HL-60/S4 treated with retinoic acid at 250 ng/mL for 4 days and 3 days (cell line): ENCODE data around the gene ITM2B.
"Not testable (repeated sequence)": the region's sequence is repeated elsewhere in the genome, so short reads cannot be mapped to it uniquely, and the experiment has no call there.

Source experiments
- in situ Hi-C: fragments of 300-500 bp; cut with MboI; formaldehyde crosslinking; loops from 2 replicates; pipeline ENCODE4 v1.7.0; 2022; ENCODE audit warnings: low sequenced_read_pairs

ITM2B gene

DNA sequence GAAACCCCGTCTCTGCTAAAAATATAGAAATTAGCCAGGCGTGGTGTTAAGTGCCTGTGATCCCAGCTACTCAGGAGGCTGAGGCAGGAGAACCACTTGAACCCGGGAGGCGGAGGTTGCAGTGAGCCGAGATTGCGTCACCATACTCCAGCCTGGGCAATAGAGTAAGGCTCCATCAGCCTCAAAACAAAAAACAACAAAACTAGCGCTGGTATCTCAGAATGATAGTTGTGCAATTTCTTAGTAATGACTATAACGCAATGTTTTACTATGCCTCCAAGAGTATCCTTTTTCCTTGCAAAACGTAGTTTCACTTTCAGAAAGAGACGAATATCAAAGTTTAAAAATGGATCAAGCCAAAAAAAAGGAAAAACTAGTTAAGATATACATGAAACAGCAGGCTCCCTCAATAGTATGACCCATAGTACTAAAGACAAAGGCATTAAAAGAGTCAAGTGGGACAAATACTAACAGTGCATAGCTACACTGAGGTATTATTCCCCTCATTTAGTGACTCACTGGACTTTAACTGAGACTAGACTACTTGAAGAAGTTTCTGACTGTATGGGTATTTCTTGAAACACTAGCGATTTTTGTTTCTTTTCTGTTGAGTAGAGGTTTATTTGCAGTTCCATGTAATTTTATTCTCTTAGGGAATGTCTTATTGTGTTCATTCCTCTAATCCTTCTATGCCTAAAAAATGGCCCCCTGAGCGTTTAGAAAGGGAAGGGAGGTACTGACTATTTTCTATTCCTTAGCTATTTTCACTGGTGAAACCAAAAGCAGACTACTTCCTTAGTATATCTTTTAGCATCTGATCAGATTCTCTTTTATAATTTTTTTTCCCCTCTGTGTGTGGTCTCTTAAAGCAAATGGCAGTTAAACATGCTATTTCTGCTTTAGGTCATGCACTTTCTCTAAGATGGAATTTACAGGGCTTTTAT is 10.4 kb upstream of the ITM2B start:
- in situ Hi-C loops, result no loop called here

DNA sequence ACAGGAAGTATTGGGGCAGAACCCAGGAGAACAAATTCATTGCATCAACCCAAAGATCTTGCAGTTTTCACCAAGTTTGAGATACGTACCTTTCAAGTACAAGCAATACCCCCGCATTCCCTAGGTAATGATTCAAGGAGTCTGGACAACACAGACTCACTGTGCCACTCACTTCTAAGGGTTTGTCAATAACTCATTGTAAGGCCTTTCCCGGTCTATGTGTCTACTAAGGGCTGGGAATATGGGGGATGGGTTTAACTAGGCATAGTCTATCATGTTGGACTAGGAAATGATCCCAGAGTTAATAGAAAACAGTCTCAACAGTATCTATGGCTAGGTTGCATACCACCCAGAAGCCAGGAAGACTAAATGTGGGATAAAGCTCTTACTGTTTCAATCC is 8.3 kb upstream of the ITM2B start:
- in situ Hi-C loops, result no loop called here

DNA sequence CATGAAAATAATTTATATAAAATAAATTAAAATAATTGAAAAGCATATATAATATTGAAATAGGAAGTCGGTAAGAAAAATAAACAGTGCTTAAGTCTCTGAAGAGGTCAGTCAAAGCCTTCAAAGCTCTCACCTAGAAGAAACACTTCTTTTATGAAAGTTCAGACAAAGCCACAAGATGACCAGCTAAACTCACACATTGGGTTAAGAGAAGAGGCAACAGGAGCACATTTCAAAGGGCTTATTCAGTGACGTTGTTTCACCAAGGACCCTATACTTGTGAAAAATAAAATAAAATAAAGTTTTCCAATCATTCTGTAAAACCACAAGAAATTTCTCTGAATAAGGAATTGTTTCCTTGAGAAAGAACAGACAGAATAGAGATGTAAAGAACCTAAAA is 2.5 kb upstream of the ITM2B start:
- in situ Hi-C loops, result no loop called here

DNA sequence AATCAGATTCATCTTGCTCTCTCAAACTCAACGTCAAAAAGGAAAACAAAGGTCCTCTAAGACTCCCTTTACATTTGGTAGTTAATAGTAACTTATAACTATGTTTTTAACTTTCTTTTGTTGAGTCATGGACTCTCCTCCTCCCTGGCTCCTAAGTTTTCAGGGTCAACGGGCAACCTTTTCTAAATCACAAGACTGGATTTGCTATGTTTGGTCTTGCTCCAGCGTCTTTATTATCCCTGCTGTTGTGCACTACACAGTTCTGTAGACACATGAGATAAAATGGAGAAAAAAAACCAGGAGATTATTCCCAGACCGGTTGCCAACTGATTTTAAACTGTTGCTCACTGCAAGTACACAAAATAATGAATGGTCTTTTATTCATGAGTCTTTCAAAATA is 1.9 kb upstream of the ITM2B start:
- in situ Hi-C loops, result no loop called here

DNA sequence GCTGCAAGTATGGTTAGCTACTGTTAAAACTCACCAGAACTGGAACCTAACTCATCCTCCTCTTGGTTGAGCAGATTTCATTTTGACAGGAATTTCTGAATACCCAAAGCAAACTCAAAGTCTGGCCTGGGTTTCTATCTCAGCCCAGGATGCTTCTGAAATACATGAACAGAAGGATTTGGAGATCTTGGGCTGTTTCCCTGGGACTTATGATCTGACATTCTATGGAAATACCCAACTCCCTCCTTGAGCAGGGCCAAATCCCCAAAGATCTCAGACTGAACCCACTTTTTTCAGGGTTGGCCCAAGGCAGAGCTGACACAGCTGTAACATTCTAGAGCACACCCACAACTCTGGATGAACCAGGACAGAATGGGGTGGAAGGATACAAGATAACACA is 1.1 kb upstream of the ITM2B start:
- in situ Hi-C loops, result no loop called here

DNA sequence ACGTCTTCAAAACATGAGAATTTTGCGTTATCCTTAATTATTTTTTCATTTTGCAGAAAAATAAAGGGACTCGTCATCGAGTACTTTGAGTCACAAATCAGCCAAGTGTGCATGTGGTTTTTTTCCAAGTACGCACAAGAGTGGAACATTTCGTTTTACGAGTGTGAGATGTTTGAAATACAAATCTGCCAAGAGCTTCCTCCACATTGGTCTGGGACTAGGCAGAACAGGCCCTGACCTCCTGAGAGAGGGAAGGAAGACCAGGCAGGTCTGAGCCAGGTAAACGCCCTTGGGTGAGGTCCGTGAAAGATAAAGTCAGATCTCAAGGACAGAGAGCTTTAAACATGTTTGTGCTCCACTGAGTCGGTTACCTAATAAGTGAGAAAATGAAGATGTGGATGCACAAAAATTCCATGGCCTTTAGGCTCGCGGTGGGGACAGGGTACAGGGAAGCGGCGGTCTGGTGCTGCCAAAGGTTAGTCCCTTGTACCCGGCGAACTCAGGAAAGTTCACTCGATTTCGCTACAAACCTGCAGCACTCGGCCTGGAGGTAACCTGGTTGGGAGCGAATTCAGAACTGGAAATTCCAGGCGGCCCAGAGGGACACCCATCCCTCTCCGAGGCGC is 473 bp upstream of the ITM2B start:
- in situ Hi-C loops, result no loop called here

DNA sequence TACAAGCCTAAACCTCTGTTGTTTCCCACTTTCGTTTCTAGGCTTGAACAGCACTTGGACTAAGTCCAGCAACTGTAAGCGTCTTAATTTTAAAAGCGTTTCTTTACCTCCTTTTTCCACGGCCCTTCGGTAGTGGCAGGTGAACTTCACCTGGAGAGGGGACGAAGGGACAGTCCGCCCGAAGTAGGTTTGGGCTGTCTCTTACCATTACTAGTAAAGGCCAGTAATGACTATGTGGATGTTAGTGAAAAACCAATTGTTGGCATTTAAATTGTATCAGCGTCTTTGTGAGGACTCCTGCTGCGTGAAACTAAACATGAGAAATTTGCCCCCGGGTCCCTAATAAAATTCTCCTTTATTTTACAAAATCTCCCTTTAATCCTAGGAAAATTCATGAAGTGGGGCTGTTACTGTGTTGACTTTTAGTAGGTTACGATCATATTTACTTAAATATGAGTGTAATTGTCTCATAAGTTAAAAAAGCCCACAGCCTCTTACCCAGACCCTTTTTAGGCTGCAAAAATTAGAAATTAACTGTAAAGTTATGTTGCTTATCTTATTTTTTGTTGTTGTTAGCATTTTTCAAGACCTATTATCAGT is 983 bp downstream of the ITM2B start:
- in situ Hi-C loops, result no loop called here

DNA sequence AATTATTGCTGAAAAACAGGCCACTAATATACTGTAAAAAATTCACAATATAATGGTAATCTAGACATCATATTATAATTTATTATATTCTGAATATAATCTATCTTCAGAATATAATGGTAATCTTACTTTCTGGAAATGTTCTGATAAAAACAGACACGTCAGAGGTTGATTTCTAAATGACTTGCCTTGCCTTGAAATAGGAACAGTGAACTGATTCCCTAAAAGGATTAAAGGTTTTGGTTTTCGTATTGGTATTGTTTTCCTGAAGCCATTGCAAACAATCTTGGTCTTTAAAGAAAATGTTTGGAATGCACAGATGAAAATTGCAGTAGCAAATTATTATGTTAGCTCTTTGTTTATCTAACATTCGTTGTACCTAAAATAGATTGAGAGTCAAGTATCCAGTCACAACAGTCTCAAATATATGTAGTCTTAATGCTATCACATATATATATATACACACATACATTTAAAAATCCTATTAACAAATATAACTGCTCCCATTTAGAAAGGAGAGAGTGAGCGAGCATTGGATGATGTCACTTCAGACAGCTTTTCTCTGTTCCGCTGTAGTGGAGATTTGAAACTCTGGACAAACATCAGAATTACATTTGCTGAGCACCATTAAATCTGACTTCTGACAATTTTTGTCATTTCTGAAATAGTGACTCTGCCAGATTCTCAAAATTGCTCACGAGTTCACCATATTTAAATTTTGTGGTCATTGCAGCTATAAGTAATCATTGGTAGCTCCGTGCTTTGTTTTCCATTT is 1.7 kb downstream of the ITM2B start:
- in situ Hi-C loops, result no loop called here

DNA sequence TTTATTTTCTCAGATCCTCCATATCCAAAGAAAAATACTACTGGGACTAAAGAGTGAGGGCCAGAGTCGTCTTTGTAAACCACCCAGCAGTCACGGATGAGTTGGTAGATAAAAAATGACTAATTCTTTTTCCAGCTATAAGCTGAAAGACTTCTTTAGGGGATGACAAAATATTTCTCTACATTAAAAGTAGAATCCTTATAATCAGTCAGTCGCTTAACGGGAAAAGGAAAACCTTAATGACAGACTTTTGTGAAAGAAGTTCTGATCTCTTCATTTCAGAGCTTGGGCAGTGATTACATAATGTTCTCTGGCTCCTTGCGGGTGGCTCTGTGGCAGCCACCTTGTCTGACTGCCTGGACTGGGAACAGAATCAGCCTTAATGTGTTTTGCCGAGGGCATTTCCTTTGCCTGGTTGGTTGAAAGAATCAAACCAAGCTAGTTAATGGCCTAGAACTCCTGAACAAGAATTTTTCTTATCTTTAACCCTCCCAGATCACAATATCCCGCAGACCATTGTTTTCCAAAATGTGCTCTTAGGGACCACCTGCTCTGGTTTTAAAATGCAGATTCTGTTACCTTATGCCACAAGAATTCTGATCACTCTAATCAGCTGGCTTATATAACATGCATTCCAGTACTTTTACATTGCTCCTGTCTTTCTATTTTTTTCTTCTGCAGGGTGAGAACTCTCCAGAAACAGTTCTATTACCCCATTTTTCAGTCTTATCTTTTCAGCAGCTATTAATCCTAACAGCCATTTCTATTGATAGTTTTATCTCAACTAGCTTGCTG is 2.5 kb downstream of the ITM2B start:
- in situ Hi-C loops, result no loop called here

DNA sequence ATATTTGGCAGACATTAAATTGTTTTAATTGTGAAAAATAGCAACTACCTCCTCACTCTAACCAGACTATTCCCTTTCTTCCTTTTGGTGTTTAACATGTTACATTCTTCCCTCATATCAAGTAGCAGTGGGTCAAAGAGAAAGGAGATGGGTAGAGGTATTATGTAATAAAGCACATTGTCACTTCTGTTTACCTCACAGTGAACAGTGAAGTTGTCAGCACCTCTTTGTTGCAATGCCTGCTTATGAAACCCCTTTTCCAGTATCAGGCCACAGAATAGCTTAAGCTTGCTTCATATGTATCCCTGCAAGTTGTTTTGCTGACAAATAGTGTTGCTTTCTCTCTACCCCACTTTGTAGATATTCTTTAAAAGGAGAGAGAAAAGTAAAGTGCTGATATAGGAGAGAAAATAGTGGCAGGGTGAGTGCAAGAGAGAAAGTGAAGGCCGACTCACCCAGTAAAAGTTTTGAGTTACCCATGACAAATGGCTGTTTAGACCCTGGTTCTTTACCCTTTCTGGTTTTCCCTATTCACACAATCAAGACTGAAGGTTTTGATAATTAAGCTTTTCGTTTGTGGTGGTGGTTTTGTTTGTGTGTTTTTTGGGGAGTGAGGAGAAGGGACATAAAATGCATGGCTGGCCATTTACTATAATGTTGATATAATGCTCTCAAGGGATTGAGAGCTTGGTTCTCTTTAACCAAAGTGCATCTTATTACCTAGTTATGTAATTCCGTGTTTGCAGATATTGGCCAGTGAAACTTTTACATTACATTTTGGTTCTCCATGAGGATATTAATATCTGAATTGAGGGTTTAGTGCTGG is 3.7 kb downstream of the ITM2B start:
- in situ Hi-C loops, result no loop called here

DNA sequence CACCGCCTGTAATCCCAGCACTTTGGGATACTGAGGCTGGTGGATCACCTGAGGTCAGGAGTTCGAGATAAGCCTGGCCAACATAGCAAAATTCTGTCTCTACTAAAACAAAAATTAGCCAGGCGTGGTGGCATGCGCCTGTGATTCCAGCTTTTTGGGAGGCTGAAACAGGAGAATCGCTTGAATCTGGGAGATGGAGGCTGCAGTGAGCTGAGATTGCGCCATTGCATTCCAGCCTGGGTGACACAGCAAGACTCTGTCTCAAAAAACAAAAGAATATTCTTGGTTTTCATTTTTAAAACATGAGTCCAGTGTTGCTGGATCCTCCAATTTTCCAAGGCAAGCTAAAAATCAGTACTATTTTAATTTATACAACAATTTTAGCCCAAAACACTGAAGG is 6.4 kb downstream of the ITM2B start:
- in situ Hi-C loops, result not testable (repeated sequence)

DNA sequence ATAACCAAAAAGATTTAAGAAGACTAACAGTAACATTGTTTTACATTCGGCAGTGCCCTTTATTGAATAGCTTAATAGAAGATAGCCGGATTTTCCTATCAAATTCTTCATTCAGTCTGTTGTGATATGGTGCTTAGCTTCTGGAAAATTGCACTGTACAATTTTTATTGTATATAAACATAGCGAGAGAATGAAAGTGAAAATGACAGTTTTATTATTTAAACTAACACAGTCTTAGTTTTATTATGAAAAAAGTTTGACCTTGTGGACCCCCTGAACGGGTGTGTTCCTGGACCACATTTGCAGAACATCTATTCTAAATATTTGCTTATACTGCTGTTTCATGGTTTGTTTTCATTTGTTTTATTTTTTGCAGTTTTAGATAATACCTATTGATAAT is 8.6 kb downstream of the ITM2B start:
- in situ Hi-C loops, result loop anchor here (10.0 kb wide), 1 partner anchor 117 kb away; no protein-coding TSS in a partner anchor

DNA sequence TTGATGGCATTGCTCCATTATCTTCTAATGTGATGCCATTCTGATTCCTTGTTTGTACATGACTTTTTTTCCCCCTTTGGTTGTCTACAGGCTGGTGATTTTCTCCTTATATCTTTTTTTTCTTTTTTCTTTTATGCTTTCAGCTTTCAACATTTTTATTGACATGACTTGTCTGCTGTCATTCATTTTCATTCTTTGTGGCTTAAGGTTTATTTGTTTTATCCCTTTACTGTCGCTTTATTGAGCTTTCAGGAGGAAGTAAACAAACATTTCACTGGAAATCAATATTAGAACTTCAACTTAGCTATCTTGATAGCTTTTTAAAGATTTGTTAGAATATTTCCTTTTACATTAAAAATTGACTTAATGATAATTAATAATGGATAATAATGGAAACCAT is 9.7 kb downstream of the ITM2B start:
- in situ Hi-C loops, result loop anchor here (10.0 kb wide), 1 partner anchor 118 kb away; no protein-coding TSS in a partner anchor

DNA sequence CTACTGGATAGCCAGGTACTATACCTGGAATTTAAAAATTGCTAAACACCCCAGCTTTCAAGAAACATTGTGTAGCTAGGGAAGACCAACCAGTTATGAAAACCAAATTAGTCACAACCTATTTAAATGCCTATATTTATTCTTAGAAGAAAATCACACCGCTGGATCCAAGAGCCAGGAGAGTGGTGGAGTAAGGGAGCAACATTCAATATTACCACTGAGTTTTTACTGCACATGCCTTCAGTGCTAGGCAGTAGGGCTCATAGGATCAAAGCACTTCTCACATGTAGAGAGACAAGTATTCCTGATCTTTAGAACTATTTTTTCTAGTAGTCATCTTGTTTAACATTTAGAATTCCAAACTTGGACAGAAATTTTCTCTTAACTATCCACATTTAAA is 11.2 kb downstream of the ITM2B start:
- in situ Hi-C loops, result loop anchor here (10.0 kb wide), 1 partner anchor 119 kb away; no protein-coding TSS in a partner anchor

DNA sequence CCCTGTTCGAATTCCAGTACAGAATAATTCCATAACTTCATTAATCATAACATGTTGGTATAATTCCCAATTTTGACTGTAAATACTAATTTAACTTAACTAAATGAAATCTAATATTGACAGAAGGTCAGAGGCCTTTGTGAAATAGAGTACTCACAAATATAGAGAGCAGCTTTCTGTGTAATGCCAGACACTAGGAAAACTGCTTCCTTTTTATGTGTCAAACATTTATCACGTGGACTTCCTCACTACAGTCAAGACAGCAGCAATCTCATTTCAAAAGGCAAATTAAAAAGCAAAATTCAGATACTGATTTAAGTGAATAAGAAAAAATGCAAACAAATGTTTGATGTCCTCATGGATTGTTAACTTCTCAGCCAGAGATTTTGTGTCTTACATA is 13.1 kb downstream of the ITM2B start:
- in situ Hi-C loops, result loop anchor here (10.0 kb wide), 1 partner anchor 121 kb away; no protein-coding TSS in a partner anchor

DNA sequence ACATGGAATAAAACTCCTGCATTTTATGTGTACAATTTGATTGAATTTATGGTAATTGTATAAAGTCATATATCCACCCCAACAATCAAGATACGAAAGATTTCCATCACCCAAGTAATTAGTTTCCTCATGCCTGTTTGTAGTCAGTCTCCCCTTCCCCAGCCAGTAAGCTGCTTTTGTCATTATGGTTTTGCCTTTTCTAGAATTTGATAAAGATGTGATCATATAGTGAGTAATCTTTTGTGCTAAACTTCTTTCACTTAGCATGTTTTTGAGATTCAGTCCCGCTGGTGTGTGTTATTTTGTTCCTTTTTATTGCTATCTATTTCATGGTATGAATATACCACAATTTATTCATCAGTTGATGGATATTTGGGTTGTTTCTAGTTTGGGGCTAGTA is 16.0 kb downstream of the ITM2B start:
- in situ Hi-C loops, result loop anchor here (10.0 kb wide), 1 partner anchor 124 kb away; no protein-coding TSS in a partner anchor

DNA sequence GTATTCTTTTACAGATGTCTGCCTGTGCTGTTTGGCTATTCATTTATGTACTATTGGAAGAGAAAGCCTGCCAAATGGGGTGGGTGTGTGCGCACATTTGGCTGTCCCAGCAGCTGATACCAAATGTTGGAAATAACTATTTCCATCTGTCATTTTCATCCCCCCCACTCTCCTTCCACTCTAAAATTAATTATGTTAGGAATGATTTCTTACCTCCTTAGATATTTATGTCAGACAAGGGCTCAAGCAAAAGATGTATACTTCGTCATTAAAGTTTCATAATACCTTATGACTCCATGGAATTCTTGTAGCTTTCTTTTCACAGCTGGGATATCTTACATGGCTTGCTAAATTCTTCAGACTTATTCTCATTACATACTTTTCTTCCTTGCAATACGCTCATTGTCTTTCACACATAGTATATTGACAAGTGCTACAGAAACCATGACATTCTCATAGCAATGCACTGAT is 18.6 kb downstream of the ITM2B start:
- in situ Hi-C loops, result no loop called here

DNA sequence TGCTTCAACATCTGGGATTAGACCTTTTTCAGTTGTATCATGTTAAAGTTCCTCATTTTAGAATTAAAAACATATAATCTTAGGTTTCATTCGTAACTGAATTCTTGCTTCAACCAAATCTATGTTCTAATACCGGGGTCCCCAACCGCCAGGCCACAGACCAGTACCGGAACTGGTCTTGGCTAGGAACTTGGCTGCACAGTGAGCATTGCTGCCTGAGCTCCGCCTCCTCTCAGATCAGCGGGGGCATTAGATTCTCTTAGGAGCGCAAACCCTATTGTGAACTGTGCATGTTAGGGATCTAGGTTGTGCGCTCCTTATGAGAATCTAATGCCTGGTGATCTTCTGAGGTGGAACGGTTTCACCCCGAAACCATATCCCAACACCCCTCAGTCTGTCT is 19.2 kb downstream of the ITM2B start:
- in situ Hi-C loops, result no loop called here

DNA sequence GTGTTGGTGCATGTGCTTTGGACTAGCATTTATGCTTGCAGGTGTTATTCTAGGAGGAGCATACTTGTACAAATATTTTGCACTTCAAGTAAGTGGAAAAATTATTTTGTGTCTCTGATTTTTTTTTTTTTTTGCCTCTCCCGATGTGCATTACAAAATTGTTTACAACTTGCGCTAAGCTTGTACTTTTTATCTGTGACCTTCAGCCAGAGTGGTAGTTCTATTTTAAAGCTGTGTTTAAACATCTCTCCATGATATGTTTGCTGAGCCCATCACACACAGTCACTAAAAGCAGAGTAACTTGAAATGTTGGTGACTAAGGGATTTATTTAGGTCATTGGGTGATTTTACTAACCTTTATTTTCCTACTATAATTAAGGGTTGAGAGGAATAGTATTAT is 20.8 kb downstream of the ITM2B start:
- in situ Hi-C loops, result no loop called here
